Peyer's patch (tissue), 4 donors: ENCODE data around the gene SLC36A3.

Experiments used
- CTCF ChIP-seq, 6 experiments: fragments of 450-650 bp in 4 of 6; fragments of 200-600 bp in 2 of 6; sonication (generic) in 1 of 6; IDR thresholded peaks; one replicate each; pipeline ENCODE4 v1.5.1; 2017 to 2019; ENCODE audit warnings: antibody characterized with exemption in 6 of 6, mild to moderate bottlenecking in 3 of 6, moderate library complexity in 1 of 6
- POLR2A ChIP-seq, 2 donors: fragments of 450-650 bp; IDR thresholded peaks; one replicate each; pipeline ENCODE4 v1.5.1; 2017; ENCODE audit warnings: antibody characterized with exemption in 2 of 2, mild to moderate bottlenecking in 2 of 2, moderate library complexity in 2 of 2

- TF ChIP-seq CTCF (IDR thresholded peaks at IDR 0.05) = no peak
- no peak for TF ChIP-seq POLR2A (IDR thresholded peaks at IDR 0.05)
Measured at GRCh38 chr5:151303666-151304065, at the start of gene SLC36A3.
